ENCODE data around the gene CELF2.
A peak's percentile ranks its signal among the peaks of the same experiment; 100 is the strongest.
"Not testable (repeated sequence)": the region's sequence is repeated elsewhere in the genome, so short reads cannot be mapped to it uniquely, and the experiment has no call there.

The CELF2 gene

DNA sequence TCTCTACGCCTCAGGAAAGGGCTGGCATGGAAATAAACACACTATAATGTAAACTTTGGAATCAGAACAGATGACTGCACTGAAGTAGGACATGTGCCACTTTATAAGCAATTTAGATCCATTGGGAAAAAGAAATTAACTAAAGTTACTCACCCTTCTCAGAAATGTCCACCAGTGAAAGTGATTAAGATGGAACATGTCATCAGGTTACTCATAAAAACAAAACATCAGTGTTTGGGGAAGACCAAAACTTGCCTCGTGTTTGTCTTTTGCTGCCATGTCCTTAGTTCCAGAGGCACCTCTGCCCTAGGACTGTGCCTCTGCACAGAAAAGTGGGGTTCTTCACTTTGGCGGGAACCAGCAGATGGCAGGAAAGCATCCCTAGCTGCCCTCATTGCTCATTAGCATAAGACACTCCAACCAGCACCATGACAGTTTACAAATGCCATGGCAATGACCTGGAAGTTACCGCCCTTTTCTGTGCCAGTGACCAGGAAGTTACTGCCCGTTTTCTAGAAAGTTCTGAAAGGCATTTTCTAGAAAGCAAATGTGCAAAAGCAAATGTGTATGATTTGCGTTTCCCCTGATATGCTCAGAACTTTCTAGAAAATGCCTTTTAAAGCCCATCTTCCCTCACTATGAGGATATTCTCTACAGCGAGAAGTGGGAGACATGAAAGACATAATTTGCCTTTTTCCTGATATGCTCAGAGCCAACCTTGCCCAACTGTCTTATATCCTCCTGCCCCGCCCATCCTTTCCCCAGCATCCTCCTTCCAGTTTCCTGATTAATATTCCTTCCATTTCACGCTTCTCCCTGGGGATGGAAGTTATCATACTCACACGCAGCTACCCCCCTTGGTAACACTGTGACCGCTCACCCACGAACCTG, 335.6 kb downstream of the CELF2 start:
- intact Hi-C loops (cut with DNase I): no loop called here
- DNase-seq: peak in 1 of 42 donors; percentile 30

DNA sequence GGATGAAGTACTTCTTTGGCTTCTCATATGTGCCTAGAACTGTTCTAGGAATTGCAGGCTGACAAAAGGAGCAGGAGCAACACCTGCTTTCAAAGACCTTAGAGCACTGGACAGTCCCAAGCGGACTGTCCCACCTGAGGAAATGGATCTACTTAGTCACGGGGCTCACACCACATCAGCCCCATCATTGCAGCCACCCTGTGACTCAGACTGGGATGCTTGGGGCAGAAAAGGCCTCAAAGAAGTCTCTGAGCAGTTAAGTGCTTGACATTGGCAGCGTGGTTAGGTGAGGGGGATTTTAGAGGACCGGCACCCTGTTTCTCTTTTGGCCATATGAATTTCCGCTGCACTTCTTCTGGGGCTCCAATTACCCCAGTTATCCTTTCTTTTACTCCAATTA, 337.2 kb downstream of the CELF2 start:
- intact Hi-C loops (cut with DNase I): no loop called here
- peak in 1 of 42 donors; percentile 12 for DNase-seq

GRCh38 chr10:11355592-11355991, 337.9 kb downstream of the CELF2 start:
- intact Hi-C loops (cut with DNase I): no loop called here
- DNase-seq: peak in 4 of 42 donors; percentile 24 to 43 (median 33)

DNA sequence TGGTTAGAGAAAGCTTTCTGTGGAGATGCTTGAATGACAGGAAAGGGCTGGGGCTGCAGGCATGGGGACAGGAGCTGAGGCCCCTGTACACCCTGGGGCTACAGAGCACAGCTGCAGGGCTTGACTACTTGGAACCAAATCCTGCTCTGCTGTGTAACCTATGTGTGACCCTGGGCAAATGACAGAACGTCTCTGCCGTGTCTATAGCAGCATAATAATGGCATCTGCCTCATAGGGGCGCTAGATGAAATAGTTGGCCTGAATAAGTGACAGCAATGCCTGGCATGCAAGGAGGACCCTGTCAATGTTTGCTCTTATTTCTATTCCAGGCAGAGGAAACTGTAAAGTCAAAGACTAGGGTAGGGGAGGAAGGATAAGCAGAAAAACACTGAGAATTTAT, 339.8 kb downstream of the CELF2 start:
- intact Hi-C loops (cut with DNase I): no loop called here
- DNase-seq: no peak

DNA sequence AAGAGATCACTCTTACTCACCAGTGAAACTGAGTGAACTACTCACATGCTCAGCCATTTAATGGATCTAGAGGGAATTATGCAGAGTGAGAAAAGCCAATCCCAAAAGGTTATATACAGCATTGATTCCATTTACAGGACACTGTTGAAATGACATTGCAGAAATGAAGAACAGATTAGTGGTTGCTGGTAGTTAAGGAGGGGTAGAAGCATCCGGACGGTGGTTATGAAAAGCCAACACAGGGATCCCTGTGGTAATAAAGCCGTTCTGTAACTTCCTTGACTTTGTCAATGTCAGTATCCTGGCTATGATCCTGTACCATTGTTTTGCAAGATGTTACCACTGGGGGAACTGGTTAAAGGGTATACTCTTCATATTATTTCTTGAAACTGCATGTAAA, 340.3 kb downstream of the CELF2 start:
- intact Hi-C loops (cut with DNase I): no loop called here
- DNase-seq: no peak

DNA sequence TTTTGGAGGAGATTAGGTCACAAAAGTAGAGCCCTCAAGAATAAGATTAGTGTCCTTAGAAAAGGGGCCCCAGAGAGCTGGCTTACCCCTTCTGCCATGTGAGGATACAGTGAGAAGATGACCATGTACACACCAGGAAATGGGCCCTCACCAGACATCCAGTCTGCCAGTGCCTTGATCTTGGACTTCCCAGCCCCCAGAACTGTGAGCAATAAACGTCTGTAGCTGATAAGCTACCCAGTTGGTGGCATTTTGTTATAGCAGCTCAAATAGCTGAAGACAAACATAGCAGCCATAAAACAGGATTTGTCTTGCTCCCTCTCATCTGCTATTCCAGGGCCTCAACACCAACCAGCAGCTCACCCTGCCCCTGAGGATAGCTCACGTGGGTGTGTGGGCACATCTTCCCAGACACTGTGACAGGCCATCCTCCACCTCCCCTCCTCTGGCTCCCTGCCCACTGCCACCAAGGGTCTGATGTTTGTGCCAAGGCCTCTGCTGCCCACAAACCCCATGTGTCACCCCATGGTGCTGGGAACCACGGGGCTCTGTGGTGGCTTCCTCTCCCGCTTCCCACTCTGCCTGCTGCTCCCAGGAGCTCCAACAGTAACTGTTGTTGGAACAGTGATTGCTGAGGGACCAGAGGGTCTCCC, 341.4 kb downstream of the CELF2 start:
- intact Hi-C loops (cut with DNase I): no loop called here
- DNase-seq: no peak

GRCh38 chr10:11359869-11360268, 342.2 kb downstream of the CELF2 start:
- intact Hi-C loops (cut with DNase I): no loop called here
- DNase-seq: no peak

DNA sequence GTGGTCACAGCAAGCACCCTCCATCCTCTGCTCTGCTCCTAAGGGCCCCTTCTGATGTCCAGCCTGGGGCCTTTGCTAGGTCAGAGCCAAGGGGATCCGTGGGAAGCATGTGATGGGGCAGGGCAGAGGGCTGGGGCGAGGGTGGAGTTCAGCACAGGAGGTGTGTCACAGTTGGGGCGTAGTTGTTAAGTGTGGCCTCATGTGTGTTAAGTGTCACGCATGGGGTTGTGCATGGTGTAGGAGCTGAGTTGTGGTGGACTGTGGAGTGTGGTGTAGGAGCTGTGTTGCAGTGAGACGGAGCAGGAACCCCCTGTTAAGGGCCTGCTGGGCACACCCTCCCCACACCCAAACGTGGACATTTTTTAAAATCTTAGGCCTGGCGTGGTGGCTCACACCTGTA, 345.8 kb downstream of the CELF2 start:
- intact Hi-C loops (cut with DNase I): no loop called here
- DNase-seq: no peak

- no peak for DNase-seq
- intact Hi-C loops (cut with DNase I): no loop called here
Observed at GRCh38 chr10:11364241-11364640, 346.6 kb downstream of the CELF2 start.

DNA sequence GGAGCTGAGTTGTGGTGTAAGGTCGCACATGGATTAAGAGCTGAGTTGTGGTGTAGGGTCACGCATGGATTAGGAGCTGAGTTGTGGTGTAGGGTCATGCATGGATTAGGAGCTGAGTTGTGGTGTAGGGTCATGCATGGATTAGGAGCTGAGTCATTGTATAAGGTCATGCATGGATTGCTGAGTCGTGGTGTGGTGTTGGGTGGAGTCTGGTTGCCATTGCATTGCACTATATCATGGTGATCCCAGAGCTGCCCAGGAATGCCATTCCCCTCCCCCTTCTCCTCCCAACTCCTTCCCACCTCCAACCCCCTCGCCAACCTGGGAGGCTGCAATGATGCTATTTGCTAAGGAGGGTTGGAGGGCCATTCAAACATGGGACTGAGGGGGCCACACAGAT, 349.2 kb downstream of the CELF2 start:
- DNase-seq; intact Hi-C loops (cut with DNase I): not testable (repeated sequence)

DNA sequence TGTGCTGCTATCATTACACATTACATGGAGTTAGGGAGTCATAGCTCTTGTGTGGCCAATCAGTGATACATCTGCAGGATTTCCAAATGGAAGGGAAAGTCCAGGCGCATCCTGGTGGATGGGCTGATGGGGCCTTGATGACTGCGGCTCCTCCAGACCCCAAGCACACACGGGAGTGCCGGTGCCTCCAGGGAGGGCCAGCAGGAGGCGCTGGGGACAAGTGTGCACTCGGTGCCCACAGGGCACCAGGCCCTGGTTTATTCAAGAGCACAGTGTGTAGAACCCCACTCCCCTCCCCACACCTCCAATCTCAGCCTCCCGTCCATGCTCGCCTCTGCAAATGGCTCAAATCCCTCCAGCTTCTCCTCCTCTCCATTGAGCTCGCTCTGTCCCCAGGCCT, 349.8 kb downstream of the CELF2 start:
- intact Hi-C loops (cut with DNase I): no loop called here
- DNase-seq: no peak

DNA sequence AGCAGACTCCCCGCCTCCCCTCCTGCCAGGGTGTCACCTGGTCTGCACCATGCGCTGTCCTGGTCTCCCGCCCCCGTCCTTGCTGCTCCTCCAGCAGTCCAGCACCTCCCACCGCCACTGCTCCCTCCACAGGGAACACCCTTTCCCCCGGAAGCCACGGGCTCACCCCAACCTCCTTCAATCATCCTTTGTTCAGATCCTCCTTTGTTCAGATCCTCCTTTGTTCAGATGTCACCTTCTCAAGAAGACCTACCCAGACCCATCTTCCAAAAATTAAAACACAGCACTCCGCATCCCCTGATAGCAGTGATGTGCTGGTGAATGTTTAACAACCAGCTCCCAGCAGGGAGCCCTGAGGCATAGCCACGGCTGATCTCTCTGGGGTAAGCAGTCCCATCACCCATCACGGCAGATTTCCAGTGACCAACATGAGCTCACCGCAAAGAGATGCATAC, 356.1 kb downstream of the CELF2 start:
- no peak for DNase-seq
- intact Hi-C loops (cut with DNase I): no loop called here

GRCh38 chr10:11377267-11377666, 359.6 kb downstream of the CELF2 start:
- DNase-seq: no peak
- intact Hi-C loops (cut with DNase I): no loop called here

GRCh38 chr10:11378835-11379234, 361.2 kb downstream of the CELF2 start:
- DNase-seq: no peak
- intact Hi-C loops (cut with DNase I): no loop called here

DNA sequence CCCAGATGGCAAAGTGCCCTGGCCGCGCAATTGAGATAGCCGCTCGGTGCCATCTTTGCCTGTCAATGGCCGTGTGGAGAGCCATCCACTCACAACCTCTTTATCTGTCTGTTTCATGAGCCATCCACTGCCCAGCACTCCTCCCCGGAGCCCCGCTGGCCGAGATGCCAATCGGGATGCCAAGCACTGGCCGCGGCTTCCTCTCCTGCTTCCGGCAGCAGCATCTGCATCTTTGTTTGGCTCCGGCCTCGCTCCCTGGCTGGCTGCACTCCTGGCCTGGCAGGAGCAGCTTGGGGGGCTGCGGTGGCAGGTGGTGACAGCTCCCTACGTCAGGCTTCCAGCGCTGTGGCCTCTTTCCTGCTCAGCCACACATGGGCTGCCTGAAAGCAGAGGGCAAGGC, 362.1 kb downstream of the CELF2 start:
- peak in 38 of 42 donors; percentile 7 to 63 (median 31) for DNase-seq
- intact Hi-C loops (cut with DNase I): no loop called here

DNA sequence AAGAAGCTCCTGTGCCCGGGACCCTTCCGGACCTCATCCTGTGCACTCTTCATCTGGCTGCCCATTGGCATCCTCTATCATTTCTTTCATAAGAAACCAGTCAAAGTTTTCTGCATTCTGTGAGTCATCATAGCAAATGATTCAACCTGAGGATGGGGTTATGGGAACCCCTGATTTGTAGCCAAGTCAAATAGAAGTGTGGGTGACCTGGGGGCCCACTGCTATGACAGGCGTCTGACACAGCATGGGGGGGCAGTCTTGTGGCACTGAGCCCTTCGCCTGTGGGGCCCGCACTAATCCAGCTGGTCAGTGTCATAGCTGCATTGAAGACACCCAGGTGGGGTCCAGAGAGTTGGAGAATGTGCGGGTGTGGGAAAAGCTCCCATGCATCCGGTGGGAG, 363.4 kb downstream of the CELF2 start:
- intact Hi-C loops (cut with DNase I): no loop called here
- DNase-seq: no peak

- intact Hi-C loops (cut with DNase I): no loop called here
- no peak for DNase-seq
Observed at GRCh38 chr10:11381511-11381910, 363.8 kb downstream of the CELF2 start.

GRCh38 chr10:11382187-11382586, 364.5 kb downstream of the CELF2 start:
- no peak for DNase-seq
- intact Hi-C loops (cut with DNase I): no loop called here

- intact Hi-C loops (cut with DNase I): no loop called here
- DNase-seq: no peak
Observed at GRCh38 chr10:11386044-11386443, 368.4 kb downstream of the CELF2 start.
